Psoas muscle (tissue), 8 donors: Measurements from ENCODE around the gene CHCHD3. TPM values are rescaled to one million over a fixed set of nuclear protein-coding genes. Genes with fewer than 3 reads are reported as not detected.
A peak's percentile ranks its signal among the peaks of the same experiment; 100 is the strongest.

Experiments
- ATAC-seq, 4 donors: fragments of 200-7000 bp; cut with Tn5 transposase; one replicate each; pipeline ENCODE4 v1.9.1; 2020; ENCODE audit warnings: moderate library complexity in 3 of 4, mild to moderate bottlenecking in 2 of 4
- DNase-seq, 2 donors: peaks; one replicate each; pipeline ENCODE4 v3.0.0-alpha.2; 2020
- H3K27ac ChIP-seq: fragments of 200-600 bp; one replicate; pipeline ENCODE4 v1.8.0; 2022
- H3K27me3 ChIP-seq, 3 donors: fragments of 200-600 bp in 1 of 3; one replicate each; pipeline versions ENCODE4 v1.6.1 to v1.8.0; 2013 to 2022; ENCODE audit warnings: low read length in 2 of 3, mild to moderate bottlenecking in 2 of 3, moderate library complexity in 1 of 3; ENCODE audit not compliant: insufficient read depth in 3 of 3
- H3K36me3 ChIP-seq, 2 donors: fragments of 200-600 bp in 1 of 2; one replicate each; pipeline versions ENCODE4 v1.6.1 to v1.8.0; 2013 to 2022; ENCODE audit warnings: low read depth in 1 of 2, mild to moderate bottlenecking in 1 of 2, moderate library complexity in 1 of 2; ENCODE audit not compliant: insufficient read depth in 1 of 2
- H3K4me1 ChIP-seq: fragments of 200-600 bp; one replicate; pipeline ENCODE4 v1.8.0; 2022
- H3K4me3 ChIP-seq: fragments of 200-600 bp; one replicate; pipeline ENCODE4 v1.8.0; 2022; ENCODE audit warnings: mild to moderate bottlenecking
- H3K9me3 ChIP-seq: fragments of 200-600 bp; one replicate; pipeline ENCODE4 v1.8.0; 2022
- WGBS, 3 donors: extraction: QIAGEN DNeasy Blood & Tissue Kit; methylation state at CpG; one replicate each; pipeline versions ENCODE4 v1.1.6 to v1.1.7; 2013; 5-methylcytosine and 5-hydroxymethylcytosine counted together
- intact Hi-C, 2 donors: fragments of 100-400 bp; cut with DNase I; formaldehyde crosslinking; loops; one replicate each; pipeline versions ENCODE4 v1.11.0 to v1.14.2; 2022
- long read RNA-seq, 2 donors: library from polyadenylated mRNA; unstranded; transcript quantifications; one replicate each; pipeline ENCODE4 v2.0.0, GENCODE V29; 2021
- polyA plus RNA-seq, 3 donors: library from polyadenylated mRNA; stranded (reverse); fragments of 200-250 nt; gene quantifications; one replicate each; pipeline ENCODE4 v1.2.3, GENCODE V29; 2013
- total RNA-seq, 4 donors: library from RNA; stranded (reverse); fragmentation: NEBNext Ultra II Directional in 2 of 4; extraction: Animal tissue kit (Norgen Biotek cat#: 25700) in 2 of 4; gene quantifications; one replicate each; pipeline versions ENCODE4 v1.2.1 to v1.2.4, GENCODE V29; 2021 to 2023
- TF ChIP-seq, protein P1 (sequence below): fragments of 200-600 bp; IDR thresholded peaks from one replicate; pipeline ENCODE4 v1.8.0; 2022; ENCODE audit warnings: antibody characterized with exemption
- donor health status: healthy with polysubstance abuse.
- donor health status: DM: no; HTN: no; CAD: no; lungs with moderate emphysema.
- donor health status: Bipolar disorder and iron deficiency.
- donor health status: healthy.
- donor health status: DM: yes; HTN: yes; CAD: no.
- donor health status: DM: no; HTN: no; CAD: no.
- donor health status: DM: no; HTN: no; CAD: no.
- donor health status: DM: yes; HTN: yes; CAD: no.

CHCHD3 gene
- total RNA-seq (100 to 1,000 TPM; 129 to 184 (median 135) TPM), polyA plus RNA-seq (100 to 1,000 TPM; 185 to 206 (median 188) TPM)
- long read RNA-seq, donor 1, transcript CHCHD3-201 (8 exons, 1,598 nt) = major isoform, 148 of 152 reads
- long read RNA-seq, donor 1, partial matches to known transcripts = 1 of 152 reads
- long read RNA-seq, donor 1, other reads (novel, unspliced or antisense) = 3 of 152 reads
- long read RNA-seq, donor 2, transcript CHCHD3-201 (8 exons, 1,598 nt) = major isoform, 327 of 354 reads
- long read RNA-seq, donor 2, partial matches to known transcripts = 1 of 354 reads
- long read RNA-seq, donor 2, other reads (novel, unspliced or antisense) = 25 of 354 reads

DNA sequence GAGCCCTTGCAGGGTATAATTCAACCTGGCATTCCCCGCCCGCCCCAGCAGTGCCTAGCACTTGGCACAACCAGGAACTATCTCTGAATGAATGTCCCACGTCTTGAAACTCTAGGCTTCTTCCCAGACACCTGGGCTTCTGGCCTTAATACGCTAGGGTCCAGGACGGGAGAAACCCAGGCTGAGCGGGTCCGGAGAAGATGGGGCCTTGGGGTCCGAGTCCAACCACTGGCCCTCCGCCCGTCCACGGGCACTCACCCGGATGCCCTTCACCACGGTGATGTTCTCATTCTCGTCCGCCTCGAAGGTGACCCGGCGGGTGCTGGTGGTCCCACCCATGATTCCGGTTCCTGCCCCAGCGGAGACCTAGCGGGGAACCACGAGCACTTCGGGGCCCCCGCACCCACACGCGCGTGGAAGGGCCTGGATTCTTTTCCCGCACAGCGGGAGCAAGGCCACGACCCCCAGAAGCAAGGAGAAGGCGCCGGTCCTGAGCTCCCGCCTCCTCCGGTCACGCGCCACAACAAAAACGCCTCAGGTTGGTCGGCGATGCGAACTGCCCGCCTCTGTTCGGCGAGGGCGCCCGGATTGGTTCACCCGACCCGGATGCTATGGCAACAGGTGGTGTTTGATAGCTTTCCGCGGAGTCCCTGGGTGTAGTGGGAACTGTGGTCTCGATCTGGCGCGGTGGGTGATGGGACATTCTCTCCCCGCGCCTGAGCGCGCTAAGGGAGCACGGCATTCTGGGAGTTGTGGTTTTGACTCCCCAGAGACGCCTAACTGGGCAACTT lies at the start of gene CHCHD3:
TSS of gene CHCHD3 (minus strand) at position 492 of the 791 bp plus-strand sequence. CDS start at position 339, 153 bp downstream.
- no peaks in the 10 kb centered on the region for H3K27me3 ChIP-seq
- peaks cover 0 to 3% of the 10 kb centered on the region in 2 donors for H3K36me3 ChIP-seq
- peaks cover 36% of the 10 kb centered on the region for H3K4me1 ChIP-seq
- WGBS, 3 donors = 0% methylated on average over 53 to 58 of the region's 58 CpGs
- H3K9me3 ChIP-seq = no peaks in the 10 kb centered on the region
- TF ChIP-seq, protein P1, sequence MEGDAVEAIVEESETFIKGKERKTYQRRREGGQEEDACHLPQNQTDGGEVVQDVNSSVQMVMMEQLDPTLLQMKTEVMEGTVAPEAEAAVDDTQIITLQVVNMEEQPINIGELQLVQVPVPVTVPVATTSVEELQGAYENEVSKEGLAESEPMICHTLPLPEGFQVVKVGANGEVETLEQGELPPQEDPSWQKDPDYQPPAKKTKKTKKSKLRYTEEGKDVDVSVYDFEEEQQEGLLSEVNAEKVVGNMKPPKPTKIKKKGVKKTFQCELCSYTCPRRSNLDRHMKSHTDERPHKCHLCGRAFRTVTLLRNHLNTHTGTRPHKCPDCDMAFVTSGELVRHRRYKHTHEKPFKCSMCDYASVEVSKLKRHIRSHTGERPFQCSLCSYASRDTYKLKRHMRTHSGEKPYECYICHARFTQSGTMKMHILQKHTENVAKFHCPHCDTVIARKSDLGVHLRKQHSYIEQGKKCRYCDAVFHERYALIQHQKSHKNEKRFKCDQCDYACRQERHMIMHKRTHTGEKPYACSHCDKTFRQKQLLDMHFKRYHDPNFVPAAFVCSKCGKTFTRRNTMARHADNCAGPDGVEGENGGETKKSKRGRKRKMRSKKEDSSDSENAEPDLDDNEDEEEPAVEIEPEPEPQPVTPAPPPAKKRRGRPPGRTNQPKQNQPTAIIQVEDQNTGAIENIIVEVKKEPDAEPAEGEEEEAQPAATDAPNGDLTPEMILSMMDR = no peak
- intact Hi-C loops = no loop called here
- ATAC-seq (peak; percentile 99), DNase-seq (peak; percentile 98)
- H3K27ac ChIP-seq = peak within 1 kb of the TSS; percentile 87
- H3K4me3 ChIP-seq = peak within 1 kb of the TSS; percentile 86

DNA sequence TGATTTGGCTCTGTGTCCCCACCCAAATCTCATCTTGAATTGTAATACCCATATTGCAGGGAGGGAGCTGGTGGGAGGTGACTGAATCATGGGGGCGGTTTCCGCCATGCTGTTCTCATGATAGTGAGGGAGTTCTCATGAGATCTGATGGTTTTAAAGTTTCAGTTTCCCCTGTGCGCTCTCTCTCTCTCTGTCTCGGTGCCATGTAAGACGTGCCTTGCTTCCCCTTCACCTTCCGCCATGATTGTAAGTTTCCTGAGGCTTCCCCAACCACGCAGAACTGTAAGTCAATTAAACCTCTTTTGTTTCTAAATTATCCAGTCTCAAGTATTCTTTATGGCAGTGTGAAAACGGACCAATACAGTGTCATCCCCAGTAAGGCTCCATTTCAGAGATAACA lies 48.3 kb upstream of the CHCHD3 start:
- TF ChIP-seq, protein P1 = no peak
- ATAC-seq = no peak
- intact Hi-C loops = no loop called here
- Histone ChIP-seq H3K27ac (no peak overlapping the region), H3K27me3 (peaks cover 0 to 3% (median 0%) of the 10 kb centered on the region in 3 donors), H3K36me3 (no peaks in the 10 kb centered on the region), H3K9me3 (no peaks in the 10 kb centered on the region), H3K4me1 (no peaks in the 10 kb centered on the region), H3K4me3 (no peak overlapping the region)
- WGBS, 3 donors = 91 to 96% (median 93%) methylated on average over 8 of the region's 8 CpGs
- DNase-seq = no peak

DNA sequence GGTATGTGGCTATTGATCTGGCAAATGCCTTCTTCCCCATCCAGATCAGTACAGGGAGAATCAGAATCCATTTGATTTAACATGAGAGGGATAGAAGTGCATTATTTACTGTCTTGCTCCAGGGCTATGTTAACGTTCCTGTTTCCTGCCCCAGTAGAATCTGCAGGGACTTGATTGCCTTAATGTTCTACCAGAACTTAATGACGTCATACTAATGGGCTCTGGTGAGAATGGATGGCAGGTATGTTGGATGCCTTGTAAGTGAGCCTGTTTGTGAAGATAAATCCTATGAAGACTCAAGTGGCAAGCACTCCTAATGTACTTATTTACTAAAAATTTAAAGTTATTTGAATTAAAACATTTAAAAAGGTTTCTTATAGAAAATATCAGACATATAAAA lies 44.5 kb upstream of the CHCHD3 start:
- H3K27me3 ChIP-seq = peaks cover 0 to 3% (median 0%) of the 10 kb centered on the region in 3 donors
- no peaks in the 10 kb centered on the region for H3K36me3 ChIP-seq
- intact Hi-C loops = no loop called here
- H3K4me3 ChIP-seq = no peak overlapping the region
- H3K27ac ChIP-seq = no peak overlapping the region
- DNase-seq = no peak
- no peaks in the 10 kb centered on the region for H3K9me3 ChIP-seq
- WGBS, 3 donors = 28 to 50% (median 35%) methylated on average over 2 of the region's 2 CpGs
- H3K4me1 ChIP-seq = no peaks in the 10 kb centered on the region
- ATAC-seq = no peak
- TF ChIP-seq, protein P1 = no peak

GRCh38 chr7:133124974-133125373 lies 43.1 kb upstream of the CHCHD3 start:
- no peaks in the 10 kb centered on the region for H3K36me3 ChIP-seq
- WGBS, 3 donors = 0% methylated on average over 1 of the region's 1 CpG
- no peaks in the 10 kb centered on the region for H3K9me3 ChIP-seq
- H3K4me3 ChIP-seq = no peak overlapping the region
- DNase-seq = no peak
- intact Hi-C loops = no loop called here
- peaks cover 0 to 3% (median 0%) of the 10 kb centered on the region in 3 donors for H3K27me3 ChIP-seq
- ATAC-seq = no peak
- TF ChIP-seq, protein P1 = no peak
- no peak overlapping the region for H3K27ac ChIP-seq
- H3K4me1 ChIP-seq = no peaks in the 10 kb centered on the region
